Measurements from ENCODE around the gene AK8.
"Not testable (repeated sequence)": the region's sequence is repeated elsewhere in the genome, so short reads cannot be mapped to it uniquely, and the experiment has no call there.

AK8 gene

GRCh38 chr9:132721661-132722060 is 156.4 kb downstream of the AK8 start:
- Histone ChIP-seq H3K9ac (ENCODE audit: low read length) (no peak overlapping the region), H3K4me2 (ENCODE audit: low read length) (no peak overlapping the region), H3K9me3 (ENCODE audit: low read length) (no peaks in the 10 kb centered on the region), H3K4me3 (ENCODE audit: low read depth, low read length, poor library complexity, severe bottlenecking) (no peak overlapping the region), H3K36me3 (ENCODE audit: insufficient read depth, low read length) (no peaks in the 10 kb centered on the region), H3K9me2 (ENCODE audit: low read depth, low read length) (no peaks in the 10 kb centered on the region), H3K4me1 (ENCODE audit: insufficient read depth, low read length, severe bottlenecking) (no peaks in the 10 kb centered on the region), H4K20me1 (ENCODE audit: insufficient read depth, low read length) (no peaks in the 10 kb centered on the region), H3K27ac (ENCODE audit: low read depth, low read length, poor library complexity, severe bottlenecking) (no peak overlapping the region), H2AFZ (ENCODE audit: low read length) (no peak overlapping the region), H3K27me3 (ENCODE audit: insufficient read depth, low read length) (no peaks in the 10 kb centered on the region), H3F3A (ENCODE audit: insufficient read depth, low read length) (no peaks in the 10 kb centered on the region), H3K79me2 (ENCODE audit: insufficient read depth, low read length) (no peaks in the 10 kb centered on the region)
- TF ChIP-seq EZH2 (IDR thresholded peaks at IDR 0.05; ENCODE audit: borderline replicate concordance, low read length): no peak
- TF ChIP-seq, protein P1, sequence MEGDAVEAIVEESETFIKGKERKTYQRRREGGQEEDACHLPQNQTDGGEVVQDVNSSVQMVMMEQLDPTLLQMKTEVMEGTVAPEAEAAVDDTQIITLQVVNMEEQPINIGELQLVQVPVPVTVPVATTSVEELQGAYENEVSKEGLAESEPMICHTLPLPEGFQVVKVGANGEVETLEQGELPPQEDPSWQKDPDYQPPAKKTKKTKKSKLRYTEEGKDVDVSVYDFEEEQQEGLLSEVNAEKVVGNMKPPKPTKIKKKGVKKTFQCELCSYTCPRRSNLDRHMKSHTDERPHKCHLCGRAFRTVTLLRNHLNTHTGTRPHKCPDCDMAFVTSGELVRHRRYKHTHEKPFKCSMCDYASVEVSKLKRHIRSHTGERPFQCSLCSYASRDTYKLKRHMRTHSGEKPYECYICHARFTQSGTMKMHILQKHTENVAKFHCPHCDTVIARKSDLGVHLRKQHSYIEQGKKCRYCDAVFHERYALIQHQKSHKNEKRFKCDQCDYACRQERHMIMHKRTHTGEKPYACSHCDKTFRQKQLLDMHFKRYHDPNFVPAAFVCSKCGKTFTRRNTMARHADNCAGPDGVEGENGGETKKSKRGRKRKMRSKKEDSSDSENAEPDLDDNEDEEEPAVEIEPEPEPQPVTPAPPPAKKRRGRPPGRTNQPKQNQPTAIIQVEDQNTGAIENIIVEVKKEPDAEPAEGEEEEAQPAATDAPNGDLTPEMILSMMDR (IDR thresholded peaks at IDR 0.05; ENCODE audit: low read length): no peak

GRCh38 chr9:132718381-132718928 is 159.6 kb downstream of the AK8 start:
- H3K27me3 ChIP-seq (ENCODE audit: insufficient read depth, low read length); H3K36me3 ChIP-seq (ENCODE audit: insufficient read depth, low read length); H3K4me2 ChIP-seq (ENCODE audit: low read length); H3K4me1 ChIP-seq (ENCODE audit: insufficient read depth, low read length, severe bottlenecking); H4K20me1 ChIP-seq (ENCODE audit: insufficient read depth, low read length); H3K4me3 ChIP-seq (ENCODE audit: low read depth, low read length, poor library complexity, severe bottlenecking); H2AFZ ChIP-seq (ENCODE audit: low read length); H3K79me2 ChIP-seq (ENCODE audit: insufficient read depth, low read length); H3K9ac ChIP-seq (ENCODE audit: low read length); H3F3A ChIP-seq (ENCODE audit: insufficient read depth, low read length); H3K9me2 ChIP-seq (ENCODE audit: low read depth, low read length); H3K27ac ChIP-seq (ENCODE audit: low read depth, low read length, poor library complexity, severe bottlenecking); H3K9me3 ChIP-seq (ENCODE audit: low read length): not testable (repeated sequence)

DNA sequence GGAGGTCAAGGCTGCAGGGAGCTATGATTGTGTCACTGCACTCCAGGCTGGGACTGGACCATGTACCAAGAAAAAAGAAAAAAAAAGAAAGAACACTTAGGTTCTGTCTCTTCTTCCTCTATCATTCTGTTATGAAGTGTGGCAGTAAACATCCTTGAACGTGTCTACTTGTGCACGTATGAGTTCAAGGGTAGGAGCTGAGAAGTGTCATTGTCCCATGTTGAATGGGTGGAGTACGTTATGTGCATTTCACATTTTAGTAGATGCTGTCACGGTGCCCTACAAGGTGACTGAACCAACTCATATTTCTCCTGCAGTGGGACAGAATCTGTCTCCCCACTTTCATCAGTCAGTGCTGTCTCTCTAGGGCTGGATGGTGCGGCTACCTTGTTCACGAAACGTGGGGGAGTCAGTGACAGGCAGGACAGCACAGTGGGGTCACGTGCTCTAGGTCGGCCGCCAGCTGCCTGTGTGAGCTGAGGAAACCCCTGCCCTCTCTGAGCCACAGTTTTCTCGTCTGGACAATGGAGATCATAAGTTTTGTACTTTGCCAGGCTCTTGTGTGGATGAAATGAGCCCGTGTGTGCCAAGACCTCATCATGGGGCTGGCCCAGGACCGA is 160.6 kb downstream of the AK8 start:
- Histone ChIP-seq H3K79me2 (ENCODE audit: insufficient read depth, low read length) (no peaks in the 10 kb centered on the region), H3K4me3 (ENCODE audit: low read depth, low read length, poor library complexity, severe bottlenecking) (no peak overlapping the region), H3K4me1 (ENCODE audit: insufficient read depth, low read length, severe bottlenecking) (no peaks in the 10 kb centered on the region), H3K4me2 (ENCODE audit: low read length) (no peak overlapping the region), H3K9me3 (ENCODE audit: low read length) (no peaks in the 10 kb centered on the region), H3K9me2 (ENCODE audit: low read depth, low read length) (no peaks in the 10 kb centered on the region), H3K27ac (ENCODE audit: low read depth, low read length, poor library complexity, severe bottlenecking) (no peak overlapping the region), H4K20me1 (ENCODE audit: insufficient read depth, low read length) (no peaks in the 10 kb centered on the region), H3F3A (ENCODE audit: insufficient read depth, low read length) (no peaks in the 10 kb centered on the region), H2AFZ (ENCODE audit: low read length) (no peak overlapping the region), H3K9ac (ENCODE audit: low read length) (no peak overlapping the region), H3K27me3 (ENCODE audit: insufficient read depth, low read length) (no peaks in the 10 kb centered on the region), H3K36me3 (ENCODE audit: insufficient read depth, low read length) (no peaks in the 10 kb centered on the region)
- no peak for TF ChIP-seq EZH2 (IDR thresholded peaks at IDR 0.05; ENCODE audit: borderline replicate concordance, low read length)
- TF ChIP-seq, protein P1 (IDR thresholded peaks at IDR 0.05; ENCODE audit: low read length): no peak

DNA sequence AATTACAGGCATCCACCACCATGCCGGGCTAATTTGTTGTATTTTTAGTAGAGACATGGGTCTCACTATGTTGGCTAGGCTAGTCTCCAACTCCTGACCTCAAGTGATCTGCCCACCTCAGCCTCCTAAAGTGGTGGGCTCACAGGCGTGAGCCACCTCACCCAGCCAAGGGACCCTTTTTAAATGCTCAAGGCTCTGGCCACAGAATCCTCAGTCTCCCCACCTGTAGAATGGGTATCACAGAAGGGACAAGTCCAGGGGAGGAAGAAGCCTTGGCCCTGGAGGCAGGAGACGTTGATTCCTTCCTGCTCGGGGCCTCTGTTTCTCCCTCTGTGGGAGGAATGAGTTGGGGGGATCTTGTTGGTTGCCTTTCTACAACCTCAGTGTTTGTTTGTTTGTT is 162.1 kb downstream of the AK8 start:
- Histone ChIP-seq H3K79me2 (ENCODE audit: insufficient read depth, low read length) (no peaks in the 10 kb centered on the region), H4K20me1 (ENCODE audit: insufficient read depth, low read length) (no peaks in the 10 kb centered on the region), H2AFZ (ENCODE audit: low read length) (no peak overlapping the region), H3K27ac (ENCODE audit: low read depth, low read length, poor library complexity, severe bottlenecking) (no peak overlapping the region), H3K9ac (ENCODE audit: low read length) (no peak overlapping the region), H3F3A (ENCODE audit: insufficient read depth, low read length) (no peaks in the 10 kb centered on the region), H3K9me3 (ENCODE audit: low read length) (no peaks in the 10 kb centered on the region), H3K4me1 (ENCODE audit: insufficient read depth, low read length, severe bottlenecking) (no peaks in the 10 kb centered on the region), H3K36me3 (ENCODE audit: insufficient read depth, low read length) (no peaks in the 10 kb centered on the region), H3K27me3 (ENCODE audit: insufficient read depth, low read length) (no peaks in the 10 kb centered on the region), H3K4me3 (ENCODE audit: low read depth, low read length, poor library complexity, severe bottlenecking) (no peak overlapping the region), H3K4me2 (ENCODE audit: low read length) (no peak overlapping the region), H3K9me2 (ENCODE audit: low read depth, low read length) (no peaks in the 10 kb centered on the region)
- TF ChIP-seq, protein P1 (IDR thresholded peaks at IDR 0.05; ENCODE audit: low read length): no peak
- TF ChIP-seq EZH2 (IDR thresholded peaks at IDR 0.05; ENCODE audit: borderline replicate concordance, low read length): no peak

All from OCI-LY1 (cell line).